Measurements from ENCODE around the gene ADISSP.

DNA sequence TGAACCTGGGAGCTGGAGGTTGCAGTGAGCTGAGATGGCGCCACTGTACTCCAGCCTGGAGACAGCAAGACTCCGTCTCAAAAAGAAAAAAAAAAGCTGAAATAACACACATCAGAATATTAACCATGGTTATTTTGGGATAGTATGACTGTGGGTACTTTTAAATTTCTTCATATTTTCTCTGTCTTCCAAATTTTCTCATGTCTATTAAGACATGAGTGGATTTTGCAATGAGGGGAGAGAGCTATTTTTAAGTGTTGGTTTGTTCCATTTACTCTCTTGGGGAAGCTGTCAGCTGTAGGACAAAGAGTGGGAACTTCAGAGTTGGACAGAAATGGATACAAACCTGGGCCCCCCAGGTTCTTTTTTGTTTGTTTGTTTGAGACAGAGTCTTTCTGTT is 10.3 kb downstream of the ADISSP start:
- TF ChIP-seq, protein P1, sequence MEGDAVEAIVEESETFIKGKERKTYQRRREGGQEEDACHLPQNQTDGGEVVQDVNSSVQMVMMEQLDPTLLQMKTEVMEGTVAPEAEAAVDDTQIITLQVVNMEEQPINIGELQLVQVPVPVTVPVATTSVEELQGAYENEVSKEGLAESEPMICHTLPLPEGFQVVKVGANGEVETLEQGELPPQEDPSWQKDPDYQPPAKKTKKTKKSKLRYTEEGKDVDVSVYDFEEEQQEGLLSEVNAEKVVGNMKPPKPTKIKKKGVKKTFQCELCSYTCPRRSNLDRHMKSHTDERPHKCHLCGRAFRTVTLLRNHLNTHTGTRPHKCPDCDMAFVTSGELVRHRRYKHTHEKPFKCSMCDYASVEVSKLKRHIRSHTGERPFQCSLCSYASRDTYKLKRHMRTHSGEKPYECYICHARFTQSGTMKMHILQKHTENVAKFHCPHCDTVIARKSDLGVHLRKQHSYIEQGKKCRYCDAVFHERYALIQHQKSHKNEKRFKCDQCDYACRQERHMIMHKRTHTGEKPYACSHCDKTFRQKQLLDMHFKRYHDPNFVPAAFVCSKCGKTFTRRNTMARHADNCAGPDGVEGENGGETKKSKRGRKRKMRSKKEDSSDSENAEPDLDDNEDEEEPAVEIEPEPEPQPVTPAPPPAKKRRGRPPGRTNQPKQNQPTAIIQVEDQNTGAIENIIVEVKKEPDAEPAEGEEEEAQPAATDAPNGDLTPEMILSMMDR (IDR thresholded peaks at IDR 0.05), result no peak
- no peak for TF ChIP-seq EZH2 (IDR thresholded peaks at IDR 0.05; ENCODE audit: borderline replicate concordance, insufficient read depth, low read depth, low read length, poor library complexity, severe bottlenecking)

Data from B cell (primary cell).